ENCODE measurements around the gene AGO1. TPM values are rescaled to one million over a fixed set of nuclear protein-coding genes. Genes with fewer than 3 reads are reported as not detected.

The AGO1 gene
- polyA plus RNA-seq, 2 of the 4 experiments (the other 2 are of a cell fraction) = 5.6 to 7.0 TPM

DNA sequence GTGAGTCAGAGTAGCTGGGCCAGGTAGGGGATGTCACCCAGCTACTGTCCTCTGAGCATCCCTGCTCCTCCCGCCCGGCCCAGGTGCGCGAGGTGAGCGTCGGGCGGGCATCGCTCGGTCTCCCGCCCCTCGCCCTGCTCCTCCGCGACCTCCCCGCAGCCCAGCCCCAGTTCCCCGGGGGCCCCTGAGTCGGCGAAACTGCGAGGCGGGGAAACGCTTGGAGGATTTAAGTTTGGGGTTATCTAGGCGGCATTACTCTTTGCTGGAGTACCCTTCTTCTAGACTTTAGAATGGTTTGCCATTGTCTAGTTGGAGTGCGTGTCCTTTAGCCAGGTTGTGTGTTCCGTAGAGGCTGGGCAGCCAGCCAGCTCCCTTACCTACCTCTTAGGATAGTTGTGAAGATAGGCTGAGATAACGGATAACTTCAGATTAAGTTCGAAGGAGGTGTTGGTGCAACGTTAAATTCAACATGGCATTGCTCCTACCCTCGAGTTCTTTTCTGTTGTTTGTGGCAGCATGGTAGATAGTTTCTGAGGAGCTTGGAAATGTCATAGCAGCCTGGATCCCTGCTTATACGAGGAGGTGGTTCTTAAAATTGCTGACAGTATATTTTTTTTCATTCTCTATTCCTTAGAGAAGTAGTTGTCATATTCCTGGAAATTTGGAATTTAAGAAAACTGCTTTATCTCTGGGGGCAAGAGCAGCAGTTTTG lies 48.6 kb downstream of the AGO1 start:
- peak in 1 of 2 experiments; percentile 6 for DNase-seq (ENCODE audit: low read depth in 1 of 2, low spot score in 1 of 2)
- FAIRE-seq = no peak

GRCh38 chr1:35932158-35932636 lies 49.2 kb downstream of the AGO1 start:
- Histone ChIP-seq H3K9me3 (no peaks in the 10 kb centered on the region), H3K4me1 (peaks cover 23% of the 10 kb centered on the region; the same call in 2 of the 3 replicates), H3K4me3 (peak overlapping the region; percentile 60), H3K4me2 (peak overlapping the region; percentile 80), H3K27ac (peak overlapping the region in 1 of 2 experiments; percentile 99; a peak in 2 of 6 replicates)
- DNase-seq (ENCODE audit: low read depth in 1 of 2, low spot score in 1 of 2) (no peak), FAIRE-seq (no peak), ATAC-seq (no peak)
- ChIA-PET CTCF (interaction anchor here (0.8 to 1.3 kb wide), 2 partner anchors 151 to 196 kb away, joined by 3 read pairs; no protein-coding TSS in a partner anchor), POLR2A (interaction anchor here (1.2 to 1.6 kb wide), 2 partner anchors 15 to 98 kb away, joined by 4 to 5 read pairs; no protein-coding TSS in a partner anchor)
- WGBS (ENCODE audit: missing lambda C conversion rate) = 80% methylated on average over 7 of the region's 7 CpGs
- TF ChIP-seq HOXB5 (CRISPR knock-in tag; IDR thresholded peaks at IDR 0.05) (no peak), CHD4 (IDR thresholded peaks at IDR 0.05; ENCODE audit: borderline replicate concordance) (no peak), EHMT2 (IDR thresholded peaks at IDR 0.05; ENCODE audit: low read depth) (no peak), ZSCAN20 (CRISPR knock-in tag; IDR thresholded peaks at IDR 0.05) (no peak), HEYL (CRISPR knock-in tag; IDR thresholded peaks at IDR 0.05) (no peak), NPAS2 (CRISPR knock-in tag; IDR thresholded peaks at IDR 0.05; ENCODE audit: borderline replicate concordance) (no peak), HES2 (IDR thresholded peaks at IDR 0.05) (no peak), CBX2 (IDR thresholded peaks at IDR 0.05; ENCODE audit: borderline replicate concordance, low read depth) (no peak)

More for the DNA sequence above, 48.6 kb downstream of the AGO1 start:
- ChIA-PET POLR2A (interaction anchor here (0.6 to 1.6 kb wide), 9 partner anchors 9 to 184 kb away, joined by 3 to 6 read pairs (median 4); no protein-coding TSS in a partner anchor), CTCF (interaction anchor here (0.8 to 1.3 kb wide), 2 partner anchors 151 to 196 kb away, joined by 3 read pairs; no protein-coding TSS in a partner anchor)
- peak overlapping the region; percentile 97 to 99 for H3K27ac ChIP-seq
- ATAC-seq = peak; percentile 48 to 53
- TF ChIP-seq PHF8 (IDR thresholded peaks at IDR 0.05; ENCODE audit: borderline replicate concordance, low read depth) (0 out of 2 replicates have a peak, but pooled peaks have one; percentile 7), MAFK (IDR thresholded peaks at IDR 0.05; ENCODE audit: partially characterized antibody) (peak; percentile 92), ZNF302 (CRISPR knock-in tag; IDR thresholded peaks at IDR 0.05) (no peak)
- H3K9me3 ChIP-seq = no peaks in the 10 kb centered on the region
- 0% methylated on average over 8 of the region's 28 CpGs for WGBS (ENCODE audit: missing lambda C conversion rate)
- H3K4me3 ChIP-seq = peak overlapping the region; percentile 60
- H3K4me1 ChIP-seq = peaks cover 23% of the 10 kb centered on the region; the same call in 2 of the 3 replicates
- peak overlapping the region; percentile 80 for H3K4me2 ChIP-seq

DNA sequence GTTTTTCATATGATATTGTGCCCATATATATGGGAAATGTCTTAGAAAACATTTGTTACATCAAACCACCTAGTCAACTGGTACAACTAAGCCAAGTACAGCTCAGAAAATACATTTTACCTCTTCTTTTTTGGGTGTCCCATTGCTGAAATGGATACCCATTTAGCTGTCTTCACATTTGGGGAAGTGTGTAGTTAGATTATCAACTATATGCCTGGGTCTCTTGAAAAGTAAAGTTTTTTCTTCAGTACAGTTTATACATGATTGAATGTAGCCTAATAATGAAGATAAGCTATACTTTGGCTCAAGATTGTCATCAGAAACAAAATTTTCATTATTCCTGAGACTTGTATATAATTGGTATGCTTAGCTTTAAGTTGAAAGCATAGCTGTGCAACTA lies 49.9 kb downstream of the AGO1 start:
- no peak for FAIRE-seq
- ATAC-seq = no peak
- no peaks in the 10 kb centered on the region for H3K9me3 ChIP-seq
- H3K4me2 ChIP-seq = peak overlapping the region; percentile 80; the same call in 2 of the 3 replicates
- CTCF ChIA-PET = no interaction called here
- H3K4me1 ChIP-seq = peaks cover 23% of the 10 kb centered on the region; the same call in 2 of the 3 replicates
- no peak overlapping the region for H3K4me3 ChIP-seq
- TF ChIP-seq FOXS1 (CRISPR knock-in tag; IDR thresholded peaks at IDR 0.05) = no peak
- no peak for TF ChIP-seq RFX5 (IDR thresholded peaks at IDR 0.05)
- no peak for TF ChIP-seq USF2 (IDR thresholded peaks at IDR 0.05)
- TF ChIP-seq KDM1A (IDR thresholded peaks at IDR 0.05; ENCODE audit: low read depth) = no peak
- no peak for DNase-seq (ENCODE audit: low read depth in 1 of 2, low spot score in 1 of 2)
- POLR2A ChIA-PET = no interaction called here
- no peak overlapping the region for H3K27ac ChIP-seq

DNA sequence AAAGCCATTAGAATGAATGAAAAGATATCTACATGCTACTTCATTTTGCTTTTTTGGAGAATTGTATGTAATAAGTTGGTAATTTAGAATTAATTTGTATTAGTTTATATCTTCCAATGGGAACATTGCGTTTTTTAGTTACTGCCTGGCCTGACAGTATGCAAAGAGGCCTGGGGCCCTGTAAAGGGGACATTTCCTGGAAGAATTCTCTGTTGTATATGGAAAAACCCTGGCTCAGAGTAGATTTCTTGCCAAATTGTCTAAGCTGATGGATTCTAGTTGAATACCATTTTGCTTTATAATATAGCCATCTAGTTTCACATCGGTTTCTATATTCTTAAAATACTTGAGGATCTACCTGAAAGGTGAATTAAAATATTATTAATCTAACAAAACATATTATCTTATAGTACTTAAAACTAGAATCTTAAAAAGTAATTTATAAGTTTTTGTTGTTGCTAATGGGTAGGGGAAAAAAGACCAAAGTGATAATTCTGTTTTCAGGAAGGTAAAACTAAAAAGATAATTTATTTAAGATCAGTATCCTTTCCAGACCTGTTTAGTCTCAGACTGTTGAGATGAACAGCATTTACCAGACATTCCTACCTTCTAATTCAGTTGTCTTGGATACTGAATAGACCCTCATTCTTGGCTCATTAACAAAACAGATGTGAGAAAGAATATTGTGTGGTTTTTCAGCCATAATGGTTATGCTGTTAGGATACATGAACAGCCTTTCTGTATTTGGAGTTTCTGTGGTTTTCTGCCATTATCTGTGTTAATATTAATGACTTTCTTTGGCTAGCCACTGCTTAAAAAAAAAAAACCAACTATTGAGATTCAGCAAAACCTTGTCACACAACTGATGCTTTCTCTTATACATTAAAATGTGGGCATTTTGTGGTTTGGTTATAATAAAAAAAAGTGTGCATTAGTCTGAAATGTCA lies 52.7 kb downstream of the AGO1 start:
- no peak for FAIRE-seq
- no peak overlapping the region for H3K27ac ChIP-seq
- 80% methylated on average over 2 of the region's 2 CpGs for WGBS (ENCODE audit: missing lambda C conversion rate)
- no peaks in the 10 kb centered on the region for H3K9me3 ChIP-seq
- no peak for DNase-seq (ENCODE audit: low read depth in 1 of 2, low spot score in 1 of 2)
- H3K4me1 ChIP-seq = peaks cover 19% of the 10 kb centered on the region; the same call in 2 of the 3 replicates
- ChIA-PET POLR2A (no interaction called here), CTCF (no interaction called here)
- H3K4me3 ChIP-seq = no peak overlapping the region
- H3K4me2 ChIP-seq = no peak overlapping the region
- no peak for TF ChIP-seq NPAS2 (CRISPR knock-in tag; IDR thresholded peaks at IDR 0.05; ENCODE audit: borderline replicate concordance)
- no peak for TF ChIP-seq PBX3 (IDR thresholded peaks at IDR 0.05)
- TF ChIP-seq POLR2A (IDR thresholded peaks at IDR 0.05; ENCODE audit: low read length) = no peak
- no peak for ATAC-seq

Data from A549 (cell line).